HepG2 (cell line): ENCODE data around the gene SDC3.
A peak's percentile ranks its signal among the peaks of the same experiment; 100 is the strongest.

Experiments used
- ARHGAP35 ChIP-seq: sonication (generic); formaldehyde crosslinking; IDR thresholded peaks from 2 replicates; pipeline ENCODE4 v1.9.0; 2022; ENCODE audit warnings: mild to moderate bottlenecking, inconsistent platforms, moderate library complexity, missing genetic modification reagents, borderline replicate concordance
- ATF3 ChIP-seq: sonication (generic); formaldehyde crosslinking; IDR thresholded peaks from 2 replicates; pipeline ENCODE4 v1.4.0; 2020; ENCODE audit warnings: missing genetic modification reagents
- BRCA1 ChIP-seq: sonication (generic); formaldehyde crosslinking; IDR thresholded peaks from 2 replicates; pipeline ENCODE4 v1.4.0; 2020; ENCODE audit warnings: missing genetic modification reagents
- DNMT1 ChIP-seq: sonication (generic); formaldehyde crosslinking; IDR thresholded peaks from 2 replicates; pipeline ENCODE4 v1.5.1; 2020; ENCODE audit warnings: mild to moderate bottlenecking, missing genetic modification reagents
- EEA1 ChIP-seq: sonication (generic); formaldehyde crosslinking; IDR thresholded peaks from 2 replicates; pipeline ENCODE4 v1.5.1; 2020; ENCODE audit warnings: mild to moderate bottlenecking, missing genetic modification reagents, borderline replicate concordance
- MEIS1 ChIP-seq: sonication (generic); formaldehyde crosslinking; IDR thresholded peaks from 2 replicates; pipeline ENCODE4 v1.9.0; 2021; ENCODE audit warnings: mild to moderate bottlenecking, missing genetic modification reagents, moderate library complexity, borderline replicate concordance
- NFYB ChIP-seq: sonication (generic); formaldehyde crosslinking; IDR thresholded peaks from 2 replicates; pipeline ENCODE4 v1.4.0; 2020; ENCODE audit warnings: missing genetic modification reagents
- NR1H2 ChIP-seq: sonication (generic); formaldehyde crosslinking; IDR thresholded peaks from 2 replicates; pipeline ENCODE4 v1.8.1; 2022; ENCODE audit warnings: low read depth, missing genetic modification reagents, borderline replicate concordance
- PBX2 ChIP-seq: IDR thresholded peaks from 2 replicates; pipeline ENCODE4 v1.6.1; 2016; ENCODE audit warnings: control low read depth
- RCOR2 ChIP-seq: IDR thresholded peaks from 2 replicates; pipeline ENCODE4 v1.6.1; 2016; ENCODE audit warnings: missing biosample characterization, missing genetic modification reagents
- TCF7L2 ChIP-seq: IDR thresholded peaks from 2 replicates; pipeline ENCODE4 v1.6.1; 2011; ENCODE audit warnings: mild to moderate bottlenecking, low read depth, low read length, moderate library complexity
- TRIM24 ChIP-seq: sonication (generic); formaldehyde crosslinking; IDR thresholded peaks from 2 replicates; pipeline ENCODE4 v1.8.0; 2022; ENCODE audit warnings: mild to moderate bottlenecking, missing genetic modification reagents
- ZNF24 ChIP-seq: fragments of 450-650 bp; IDR thresholded peaks from 2 replicates; pipeline ENCODE4 v1.6.1; 2017; ENCODE audit warnings: antibody characterized with exemption, mild to moderate bottlenecking
- ZNF343 ChIP-seq: sonication (generic); formaldehyde crosslinking; IDR thresholded peaks from 2 replicates; pipeline ENCODE4 v1.4.0; 2020; ENCODE audit warnings: mild to moderate bottlenecking, missing genetic modification reagents

- TF ChIP-seq MEIS1 (CRISPR knock-in tag) (no peak), RCOR2 (CRISPR knock-in tag) (no peak), NR1H2 (CRISPR knock-in tag) (no peak), TCF7L2 (no peak), ATF3 (CRISPR knock-in tag) (no peak), TRIM24 (CRISPR knock-in tag) (no peak), NFYB (CRISPR knock-in tag) (no peak), DNMT1 (CRISPR knock-in tag) (no peak), ARHGAP35 (no peak), ZNF343 (no peak), EEA1 (CRISPR knock-in tag) (no peak), ZNF24 (0 out of 2 replicates have a peak, but pooled peaks have one; percentile 41), PBX2 (no peak), BRCA1 (CRISPR knock-in tag) (no peak)
Observed at GRCh38 chr1:30902593-30903290, 5.8 kb downstream of the SDC3 start.
